CD8-positive, alpha-beta memory T cell (primary cell): ENCODE measurements around the gene TNFAIP3. TPM values are rescaled to one million over a fixed set of nuclear protein-coding genes. Genes with fewer than 3 reads are reported as not detected.
A peak's percentile ranks its signal among the peaks of the same experiment; 100 is the strongest.
"Not testable (repeated sequence)": the region's sequence is repeated elsewhere in the genome, so short reads cannot be mapped to it uniquely, and the experiment has no call there.

Experiments
- CTCF ChIA-PET: fragments of 350-600 bp; sonication (Branson Sonifier 250); formaldehyde crosslinking; loops from one replicate; lab custom pipeline; 2021; ENCODE audit warnings: antibody characterized with exemption; lab: Charles Lee
- POLR2A ChIA-PET: fragments of 350-600 bp; sonication (Branson Sonifier 250); formaldehyde crosslinking; loops from one replicate; lab custom pipeline; 2021; ENCODE audit warnings: antibody characterized with exemption; lab: Charles Lee
- DNase-seq, 5 donors: peaks; one replicate each; pipeline versions ENCODE4 v3.0.0 to v3.0.0-alpha.2; 2020 to 2022; ENCODE audit warnings: mixed read lengths in 1 of 5
- H3K27ac ChIP-seq: one replicate; pipeline ENCODE4 v1.7.0; 2013; ENCODE audit warnings: low read depth, mild to moderate bottlenecking, low read length, moderate library complexity
- H3K27me3 ChIP-seq: 2 replicates; pipeline ENCODE4 v1.7.0; 2013; ENCODE audit warnings: low read length, mild to moderate bottlenecking; ENCODE audit not compliant: insufficient read depth, poor library complexity, severe bottlenecking
- H3K36me3 ChIP-seq: 2 replicates; pipeline ENCODE4 v1.7.0; 2013; ENCODE audit warnings: mild to moderate bottlenecking, low read length, moderate library complexity; ENCODE audit not compliant: insufficient read depth
- H3K4me1 ChIP-seq: 2 replicates; pipeline ENCODE4 v1.7.0; 2013; ENCODE audit warnings: mild to moderate bottlenecking, low read length, moderate library complexity; ENCODE audit not compliant: insufficient read depth
- H3K4me3 ChIP-seq: 2 replicates; pipeline ENCODE4 v1.7.0; 2013; ENCODE audit warnings: mild to moderate bottlenecking, low read length
- H3K9me3 ChIP-seq: 2 replicates; pipeline ENCODE4 v1.7.0; 2013; ENCODE audit warnings: mild to moderate bottlenecking, low read length
- H3K27ac Mint-ChIP-seq, 8 donors: one replicate each; pipeline ENCODE4 v1.8.0; 2020 to 2021; ENCODE audit warnings: mixed read lengths in 8 of 8, mild to moderate bottlenecking in 6 of 8, inconsistent platforms in 3 of 8, moderate library complexity in 3 of 8
- H3K27me3 Mint-ChIP-seq, 2 donors: one replicate each; pipeline ENCODE4 v1.8.0; 2020 to 2021; ENCODE audit warnings: mixed read lengths in 2 of 2, mild to moderate bottlenecking in 1 of 2, moderate library complexity in 1 of 2
- H3K36me3 Mint-ChIP-seq, 3 donors: one replicate each; pipeline ENCODE4 v1.8.0; 2020 to 2021; ENCODE audit warnings: mixed read lengths in 3 of 3, inconsistent platforms in 1 of 3, mild to moderate bottlenecking in 1 of 3
- H3K4me1 Mint-ChIP-seq, 3 donors: one replicate each; pipeline ENCODE4 v1.8.0; 2020 to 2021; ENCODE audit warnings: mixed read lengths in 3 of 3, inconsistent platforms in 1 of 3, mild to moderate bottlenecking in 1 of 3
- H3K4me3 Mint-ChIP-seq, 7 donors: one replicate each; pipeline ENCODE4 v1.8.0; 2020 to 2021; ENCODE audit warnings: mixed read lengths in 7 of 7, mild to moderate bottlenecking in 6 of 7, moderate library complexity in 4 of 7, inconsistent platforms in 2 of 7
- H3K9me3 Mint-ChIP-seq, 5 donors: one replicate each; pipeline ENCODE4 v1.8.0; 2020 to 2022; ENCODE audit warnings: mixed read lengths in 5 of 5, mild to moderate bottlenecking in 3 of 5, moderate library complexity in 2 of 5, inconsistent platforms in 1 of 5
- polyA plus RNA-seq: library from polyadenylated mRNA; unstranded; fragments of 300-500 nt; fragmentation: Illumina TruSeq; gene quantifications from one replicate; pipeline ENCODE4 v1.2.3, GENCODE V29; 2021
- total RNA-seq, 2 experiments: library from RNA; stranded (reverse); gene quantifications; one replicate each; pipeline ENCODE4 v1.2.3, GENCODE V29; 2021

TNFAIP3 gene
- total and polyA plus RNA-seq, 3 experiments from 2014 or later = 127 to 298 (median 267) TPM

- H3K27me3 ChIP-seq, H3K27ac ChIP-seq, DNase-seq, H3K9me3 Mint-ChIP-seq, POLR2A ChIA-PET, H3K4me3 ChIP-seq, H3K9me3 ChIP-seq: not testable (repeated sequence)
- peaks cover 0 to 28% of the 10 kb centered on the region in 2 donors for H3K27me3 Mint-ChIP-seq
- CTCF ChIA-PET = interaction anchor here (1.5 kb wide), 1 partner anchor 10 kb away, joined by 3 read pairs; no protein-coding TSS in a partner anchor
- H3K4me1 ChIP-seq = peaks cover 35% of the 10 kb centered on the region
- peaks cover 26% of the 10 kb centered on the region for H3K36me3 ChIP-seq
- H3K4me3 Mint-ChIP-seq = peak overlapping the region in 2 of 7 donors; percentile 67 to 71
- H3K27ac Mint-ChIP-seq = peak overlapping the region in 6 of 8 donors; percentile 18 to 86 (median 58)
- peaks cover 35 to 46% (median 44%) of the 10 kb centered on the region in 3 donors for H3K4me1 Mint-ChIP-seq
- peaks cover 15 to 48% (median 24%) of the 10 kb centered on the region in 3 donors for H3K36me3 Mint-ChIP-seq
Measured at GRCh38 chr6:137884910-137885229, 17.8 kb downstream of the TNFAIP3 start.

DNA sequence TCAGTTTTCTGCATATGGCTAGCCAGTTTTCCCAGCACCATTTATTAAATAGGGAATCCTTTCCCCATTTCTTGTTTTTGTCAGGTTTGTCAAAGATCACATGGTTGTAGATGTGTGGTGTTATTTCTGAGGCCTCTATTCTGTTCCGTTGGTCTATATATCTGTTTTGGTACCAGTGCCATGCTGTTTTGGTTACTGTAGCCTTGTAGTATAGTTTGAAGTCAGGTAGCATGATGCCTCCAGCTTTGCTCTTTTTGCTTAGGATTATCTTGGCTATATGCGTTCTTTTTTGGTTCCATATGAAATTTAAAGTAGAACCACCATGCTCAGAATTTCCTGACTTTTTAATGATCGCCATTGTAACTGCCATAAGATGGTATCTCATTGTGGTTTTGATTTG lies 19.2 kb downstream of the TNFAIP3 start:
- Histone ChIP-seq H3K36me3 (peaks cover 14% of the 10 kb centered on the region), H3K4me1 (peaks cover 23% of the 10 kb centered on the region)
- CTCF ChIA-PET, H3K9me3 ChIP-seq, H3K27ac ChIP-seq, POLR2A ChIA-PET, H3K4me3 ChIP-seq, DNase-seq, H3K27me3 ChIP-seq, H3K9me3 Mint-ChIP-seq: not testable (repeated sequence)
- Mint-ChIP-seq H3K36me3 (peaks cover 12 to 35% (median 14%) of the 10 kb centered on the region in 3 donors), H3K27me3 (peaks cover 0 to 16% of the 10 kb centered on the region in 2 donors), H3K4me1 (peaks cover 31 to 33% (median 31%) of the 10 kb centered on the region in 3 donors), H3K27ac (peak overlapping the region in 2 of 8 donors; percentile 86), H3K4me3 (peak overlapping the region in 1 of 7 donors; percentile 14)

DNA sequence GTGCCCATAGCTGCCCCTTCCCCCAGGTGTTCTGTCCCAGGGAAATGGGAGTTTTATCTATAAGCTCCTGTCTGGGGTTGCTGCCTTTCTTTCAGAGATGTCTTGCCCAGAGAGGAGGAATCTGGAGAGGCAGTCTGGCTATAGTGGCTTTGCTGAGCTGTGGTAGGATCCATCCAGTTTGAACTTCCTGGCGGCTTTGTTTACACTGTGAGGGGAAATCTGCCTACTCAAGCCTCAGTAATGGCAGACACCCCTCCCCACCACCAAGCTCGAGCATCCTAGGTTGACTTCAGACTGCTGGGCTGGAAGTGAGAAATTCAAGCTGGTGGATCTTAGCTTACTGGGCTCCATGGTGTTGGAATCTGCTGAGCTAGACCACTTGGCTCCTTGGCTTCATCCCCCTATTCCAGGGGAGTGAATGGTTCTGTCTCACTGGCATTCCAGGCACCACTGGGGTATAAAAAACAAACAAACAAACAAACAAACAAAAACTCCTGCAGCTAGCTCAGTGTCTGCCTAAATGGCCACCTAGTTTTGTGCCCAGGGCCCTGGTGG lies 24.0 kb downstream of the TNFAIP3 start:
- CTCF ChIA-PET = interaction anchor here (1.9 to 2.0 kb wide), 2 partner anchors 10 to 24 kb away, joined by 5 to 7 read pairs; partner anchors contain the start of gene TNFAIP3
- no peak overlapping the region for H3K4me3 Mint-ChIP-seq
- H3K36me3 ChIP-seq = no peaks in the 10 kb centered on the region
- H3K36me3 Mint-ChIP-seq = peaks cover 0 to 8% (median 3%) of the 10 kb centered on the region in 3 donors
- peaks cover 0 to 6% (median 0%) of the 10 kb centered on the region in 5 donors for H3K9me3 Mint-ChIP-seq
- peaks cover 0 to 5% (median 0%) of the 10 kb centered on the region in 3 donors for H3K4me1 Mint-ChIP-seq
- POLR2A ChIA-PET = no interaction called here
- H3K4me3 ChIP-seq = no peak overlapping the region
- H3K27ac ChIP-seq = no peak overlapping the region
- no peaks in the 10 kb centered on the region for H3K27me3 Mint-ChIP-seq
- peak overlapping the region in 1 of 8 donors; percentile 60 for H3K27ac Mint-ChIP-seq
- H3K4me1 ChIP-seq = no peaks in the 10 kb centered on the region
- no peak for DNase-seq
- no peaks in the 10 kb centered on the region for H3K27me3 ChIP-seq
- H3K9me3 ChIP-seq = no peaks in the 10 kb centered on the region

- H3K4me3 ChIP-seq = no peak overlapping the region
- H3K36me3 ChIP-seq = no peaks in the 10 kb centered on the region
- peaks cover 0 to 6% (median 0%) of the 10 kb centered on the region in 5 donors for H3K9me3 Mint-ChIP-seq
- H3K9me3 ChIP-seq = no peaks in the 10 kb centered on the region
- no peak overlapping the region for H3K27ac Mint-ChIP-seq
- no peak for DNase-seq
- ChIA-PET POLR2A (no interaction called here), CTCF (no interaction called here)
- H3K4me1 Mint-ChIP-seq = peaks cover 0 to 3% (median 0%) of the 10 kb centered on the region in 3 donors
- no peak overlapping the region for H3K27ac ChIP-seq
- no peak overlapping the region for H3K4me3 Mint-ChIP-seq
- H3K27me3 ChIP-seq = no peaks in the 10 kb centered on the region
- H3K4me1 ChIP-seq = no peaks in the 10 kb centered on the region
- no peaks in the 10 kb centered on the region for H3K27me3 Mint-ChIP-seq
- peaks cover 0 to 8% (median 3%) of the 10 kb centered on the region in 3 donors for H3K36me3 Mint-ChIP-seq
Measured at GRCh38 chr6:137892271-137892708, 25.2 kb downstream of the TNFAIP3 start.

DNA sequence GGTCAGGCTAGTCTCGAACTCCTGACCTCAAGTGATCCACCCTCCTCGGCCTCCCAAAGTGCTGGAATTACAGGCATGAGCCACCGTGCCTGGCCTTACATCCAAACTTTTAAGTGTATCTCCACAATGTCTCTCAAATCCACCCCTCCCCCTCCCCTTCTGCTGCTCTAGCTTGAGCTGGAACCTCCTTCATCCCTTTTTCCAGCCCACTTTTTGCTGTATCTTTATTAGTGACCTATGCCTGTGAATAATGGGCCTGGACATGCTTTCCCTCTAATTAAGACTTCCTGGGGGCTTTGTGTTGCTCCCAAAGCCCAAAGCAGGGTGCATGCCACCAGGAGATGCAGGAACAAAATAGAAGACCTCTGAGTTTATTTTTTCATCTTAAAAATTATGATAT lies 26.1 kb downstream of the TNFAIP3 start:
- H3K4me3 ChIP-seq = no peak overlapping the region
- Mint-ChIP-seq H3K4me1 (peaks cover 0 to 2% (median 0%) of the 10 kb centered on the region in 3 donors), H3K27me3 (no peaks in the 10 kb centered on the region), H3K9me3 (peaks cover 0 to 6% (median 0%) of the 10 kb centered on the region in 5 donors), H3K27ac (no peak overlapping the region), H3K36me3 (peaks cover 0 to 8% (median 5%) of the 10 kb centered on the region in 3 donors), H3K4me3 (no peak overlapping the region)
- ChIA-PET CTCF (interaction anchor here (1.1 kb wide), 2 partner anchors 15 to 188 kb away, joined by 3 read pairs; no protein-coding TSS in a partner anchor), POLR2A (no interaction called here)
- no peaks in the 10 kb centered on the region for H3K9me3 ChIP-seq
- no peak for DNase-seq
- H3K27ac ChIP-seq = no peak overlapping the region
- H3K4me1 ChIP-seq = no peaks in the 10 kb centered on the region
- H3K36me3 ChIP-seq = no peaks in the 10 kb centered on the region
- no peaks in the 10 kb centered on the region for H3K27me3 ChIP-seq

GRCh38 chr6:137893726-137894125 lies 26.7 kb downstream of the TNFAIP3 start:
- Histone ChIP-seq H3K4me1 (no peaks in the 10 kb centered on the region), H3K4me3 (no peak overlapping the region), H3K36me3 (no peaks in the 10 kb centered on the region), H3K9me3 (no peaks in the 10 kb centered on the region), H3K27me3 (no peaks in the 10 kb centered on the region), H3K27ac (no peak overlapping the region)
- no peak overlapping the region for H3K27ac Mint-ChIP-seq
- peaks cover 0 to 4% (median 2%) of the 10 kb centered on the region in 3 donors for H3K36me3 Mint-ChIP-seq
- H3K4me1 Mint-ChIP-seq = no peaks in the 10 kb centered on the region
- H3K27me3 Mint-ChIP-seq = no peaks in the 10 kb centered on the region
- DNase-seq = no peak
- POLR2A ChIA-PET = no interaction called here
- no peak overlapping the region for H3K4me3 Mint-ChIP-seq
- CTCF ChIA-PET = interaction anchor here (1.1 to 1.5 kb wide), 3 partner anchors 15 to 189 kb away, joined by 3 to 4 read pairs (median 3); no protein-coding TSS in a partner anchor
- H3K9me3 Mint-ChIP-seq = peaks cover 0 to under 1% (median 0%) of the 10 kb centered on the region in 5 donors

DNA sequence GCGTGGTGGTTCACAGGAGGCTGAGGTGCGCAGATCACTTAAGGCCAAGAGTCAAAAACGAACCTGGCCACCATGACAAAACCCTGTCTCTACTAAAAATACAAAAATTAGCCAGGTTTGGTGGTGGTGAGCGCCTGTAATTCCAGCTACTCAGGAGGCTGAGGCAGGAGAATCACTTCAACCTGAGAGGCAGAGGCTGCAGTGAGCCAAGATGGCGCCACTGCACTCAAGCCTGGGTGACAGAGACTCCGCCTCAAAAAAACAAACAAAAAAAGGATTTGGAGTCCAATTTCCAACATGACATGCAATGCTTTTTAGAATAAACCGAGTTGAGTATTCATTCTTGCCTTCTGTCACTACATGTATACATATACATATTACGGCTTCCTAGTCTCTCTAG lies 27.3 kb downstream of the TNFAIP3 start:
- DNase-seq, H3K9me3 ChIP-seq, H3K36me3 ChIP-seq, H3K9me3 Mint-ChIP-seq, H3K27ac ChIP-seq, H3K4me1 Mint-ChIP-seq, H3K27ac Mint-ChIP-seq, H3K27me3 Mint-ChIP-seq, H3K4me3 Mint-ChIP-seq, POLR2A ChIA-PET, H3K4me3 ChIP-seq, H3K36me3 Mint-ChIP-seq, H3K4me1 ChIP-seq, H3K27me3 ChIP-seq: not testable (repeated sequence)
- CTCF ChIA-PET = interaction anchor here (1.1 to 1.5 kb wide), 2 partner anchors 50 to 189 kb away, joined by 3 to 4 read pairs; no protein-coding TSS in a partner anchor

- Mint-ChIP-seq H3K36me3 (peaks cover 0 to 3% (median 2%) of the 10 kb centered on the region in 3 donors), H3K4me3 (no peak overlapping the region), H3K27ac (no peak overlapping the region), H3K27me3 (no peaks in the 10 kb centered on the region), H3K4me1 (no peaks in the 10 kb centered on the region), H3K9me3 (no peaks in the 10 kb centered on the region)
- ChIA-PET POLR2A (no interaction called here), CTCF (interaction anchor here (1.5 kb wide), 1 partner anchor 50 kb away, joined by 4 read pairs; no protein-coding TSS in a partner anchor)
- Histone ChIP-seq H3K36me3 (no peaks in the 10 kb centered on the region), H3K4me3 (no peak overlapping the region), H3K27ac (no peak overlapping the region), H3K27me3 (no peaks in the 10 kb centered on the region), H3K9me3 (no peaks in the 10 kb centered on the region), H3K4me1 (no peaks in the 10 kb centered on the region)
- no peak for DNase-seq
Measured at GRCh38 chr6:137894779-137895385, 27.8 kb downstream of the TNFAIP3 start.
